ENCODE results near the gene TCN2.

GRCh38 chr22:30573594-30574094, 33.3 kb upstream of the TCN2 start:
- TF ChIP-seq POLR2A (IDR thresholded peaks at IDR 0.05) (no peak), CTCF (IDR thresholded peaks at IDR 0.05) (no peak), EP300 (IDR thresholded peaks at IDR 0.05) (no peak)

Measured in sigmoid colon (tissue), 4 donors.